WERI-Rb-1 (cell line): ENCODE data around the gene ASB3.
"Not testable (repeated sequence)": the region's sequence is repeated elsewhere in the genome, so short reads cannot be mapped to it uniquely, and the experiment has no call there.

ENCODE experiments used
- DNase-seq: peaks from one replicate; pipeline ENCODE4 v3.0.0-alpha.2; 2020
- H3K27ac ChIP-seq: fragments of 250-450 bp; sonication (Bioruptor Pico); 2 replicates; pipeline ENCODE4 v1.5.1; 2020; ENCODE audit warnings: mild to moderate bottlenecking, moderate library complexity
- H3K27me3 ChIP-seq: fragments of 250-450 bp; sonication (Bioruptor Pico); 2 replicates; pipeline ENCODE4 v1.5.1; 2021; ENCODE audit warnings: mild to moderate bottlenecking, low read depth, moderate library complexity; ENCODE audit not compliant: insufficient read depth, severe bottlenecking
- H3K36me3 ChIP-seq: fragments of 250-450 bp; sonication (Bioruptor Pico); 2 replicates; pipeline ENCODE4 v1.5.1; 2020; ENCODE audit warnings: mild to moderate bottlenecking, moderate library complexity
- H3K4me3 ChIP-seq: 2 replicates; pipeline ENCODE4 v1.5.1; 2011; ENCODE audit warnings: low read depth, mild to moderate bottlenecking, control low read depth, low read length
- H3K9me3 ChIP-seq: fragments of 250-450 bp; sonication (Bioruptor Pico); 2 replicates; pipeline ENCODE4 v1.5.1; 2021; ENCODE audit warnings: mild to moderate bottlenecking, moderate library complexity; ENCODE audit not compliant: severe bottlenecking
- TF ChIP-seq, protein P1 (sequence below): IDR thresholded peaks from 2 replicates; pipeline ENCODE4 v1.5.1; 2011; ENCODE audit warnings: low read depth, mild to moderate bottlenecking, control low read depth, inconsistent platforms, low read length

The ASB3 gene

DNA sequence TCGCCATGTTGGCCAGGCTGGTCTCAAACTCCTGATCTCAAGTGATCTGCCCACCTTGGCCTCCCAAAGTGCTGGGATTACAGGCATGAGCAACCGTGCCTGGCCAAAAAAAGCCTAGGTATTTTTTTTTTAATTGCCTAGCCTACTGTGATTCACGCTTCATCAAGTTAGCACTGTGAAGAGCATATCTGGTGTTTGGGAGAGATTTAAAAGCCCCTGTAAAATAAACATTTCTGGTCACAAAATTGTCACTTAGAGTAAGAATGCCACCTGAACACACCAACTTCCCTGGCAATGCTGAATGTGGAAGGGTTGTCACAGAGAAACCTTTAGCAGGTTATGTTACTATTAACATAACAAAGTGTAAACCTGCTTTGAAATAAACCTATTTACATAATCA is 58.8 kb downstream of the ASB3 start:
- Histone ChIP-seq H3K9me3 (no peaks in the 10 kb centered on the region), H3K27ac (no peak overlapping the region), H3K4me3 (no peak overlapping the region), H3K27me3 (no peaks in the 10 kb centered on the region), H3K36me3 (no peaks in the 10 kb centered on the region)
- DNase-seq: no peak
- TF ChIP-seq, protein P1, sequence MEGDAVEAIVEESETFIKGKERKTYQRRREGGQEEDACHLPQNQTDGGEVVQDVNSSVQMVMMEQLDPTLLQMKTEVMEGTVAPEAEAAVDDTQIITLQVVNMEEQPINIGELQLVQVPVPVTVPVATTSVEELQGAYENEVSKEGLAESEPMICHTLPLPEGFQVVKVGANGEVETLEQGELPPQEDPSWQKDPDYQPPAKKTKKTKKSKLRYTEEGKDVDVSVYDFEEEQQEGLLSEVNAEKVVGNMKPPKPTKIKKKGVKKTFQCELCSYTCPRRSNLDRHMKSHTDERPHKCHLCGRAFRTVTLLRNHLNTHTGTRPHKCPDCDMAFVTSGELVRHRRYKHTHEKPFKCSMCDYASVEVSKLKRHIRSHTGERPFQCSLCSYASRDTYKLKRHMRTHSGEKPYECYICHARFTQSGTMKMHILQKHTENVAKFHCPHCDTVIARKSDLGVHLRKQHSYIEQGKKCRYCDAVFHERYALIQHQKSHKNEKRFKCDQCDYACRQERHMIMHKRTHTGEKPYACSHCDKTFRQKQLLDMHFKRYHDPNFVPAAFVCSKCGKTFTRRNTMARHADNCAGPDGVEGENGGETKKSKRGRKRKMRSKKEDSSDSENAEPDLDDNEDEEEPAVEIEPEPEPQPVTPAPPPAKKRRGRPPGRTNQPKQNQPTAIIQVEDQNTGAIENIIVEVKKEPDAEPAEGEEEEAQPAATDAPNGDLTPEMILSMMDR: no peak

DNA sequence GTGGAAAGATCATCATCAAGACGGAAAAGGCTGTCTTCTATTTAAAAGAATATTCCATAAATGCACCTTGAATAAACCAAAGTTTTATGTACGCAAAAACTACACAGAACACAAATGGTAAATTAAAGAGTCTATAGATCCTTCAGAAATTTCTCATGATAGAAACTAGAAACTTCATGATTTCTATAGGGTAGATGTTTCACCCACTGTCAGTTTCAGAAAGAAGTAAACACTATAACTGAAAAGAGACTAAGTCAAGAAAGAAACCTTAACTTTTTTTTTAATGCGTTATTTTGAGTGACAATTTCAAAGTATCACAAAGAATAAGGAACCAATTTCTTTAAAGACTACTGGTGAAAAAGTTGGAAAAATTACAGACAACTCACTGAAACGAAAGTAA is 61.1 kb downstream of the ASB3 start:
- TF ChIP-seq, protein P1: no peak
- no peak for DNase-seq
- Histone ChIP-seq H3K4me3 (no peak overlapping the region), H3K9me3 (no peaks in the 10 kb centered on the region), H3K27me3 (no peaks in the 10 kb centered on the region), H3K27ac (no peak overlapping the region), H3K36me3 (no peaks in the 10 kb centered on the region)

DNA sequence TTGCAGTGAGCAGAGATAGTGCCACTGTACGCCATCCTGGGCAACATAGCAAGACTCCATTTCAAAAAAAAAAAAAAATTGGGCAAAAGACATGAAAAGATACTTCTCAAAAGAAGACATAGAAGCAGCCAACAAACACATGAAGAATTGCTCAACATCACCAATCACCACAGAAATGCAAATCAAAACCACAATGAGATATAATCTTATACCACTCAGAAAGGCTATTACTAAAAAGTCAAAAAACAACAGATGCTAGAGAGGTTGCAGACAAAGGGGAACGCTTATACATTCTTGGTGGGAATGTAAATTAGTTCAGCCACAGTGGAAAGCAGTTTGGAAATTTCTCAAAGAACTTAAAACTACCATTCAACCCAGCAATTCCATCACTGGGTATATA is 62.2 kb downstream of the ASB3 start:
- no peak for DNase-seq
- TF ChIP-seq, protein P1: no peak
- Histone ChIP-seq H3K9me3 (no peaks in the 10 kb centered on the region), H3K27ac (no peak overlapping the region), H3K4me3 (no peak overlapping the region), H3K27me3 (no peaks in the 10 kb centered on the region), H3K36me3 (no peaks in the 10 kb centered on the region)

DNA sequence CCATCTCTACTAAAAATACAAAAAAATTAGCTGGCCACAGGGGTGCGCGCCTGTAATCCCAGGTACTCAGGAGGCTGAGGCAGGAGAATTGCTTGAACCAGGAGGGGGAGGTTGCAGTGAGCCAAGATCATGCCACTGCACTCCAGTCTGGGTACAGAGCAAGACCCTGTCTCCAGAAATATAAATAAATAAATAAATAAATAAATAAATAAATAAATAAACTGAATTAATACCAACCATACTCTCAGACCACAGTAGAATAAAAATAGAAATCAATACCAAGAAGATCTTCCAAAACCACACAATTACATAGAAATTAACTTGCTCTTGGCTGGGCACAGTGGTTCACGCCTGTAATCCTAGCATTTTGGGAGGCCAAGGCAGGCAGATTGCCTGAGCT is 65.8 kb downstream of the ASB3 start:
- not testable (repeated sequence) for H3K27me3 ChIP-seq, H3K36me3 ChIP-seq, H3K4me3 ChIP-seq, H3K27ac ChIP-seq, DNase-seq, H3K9me3 ChIP-seq

DNA sequence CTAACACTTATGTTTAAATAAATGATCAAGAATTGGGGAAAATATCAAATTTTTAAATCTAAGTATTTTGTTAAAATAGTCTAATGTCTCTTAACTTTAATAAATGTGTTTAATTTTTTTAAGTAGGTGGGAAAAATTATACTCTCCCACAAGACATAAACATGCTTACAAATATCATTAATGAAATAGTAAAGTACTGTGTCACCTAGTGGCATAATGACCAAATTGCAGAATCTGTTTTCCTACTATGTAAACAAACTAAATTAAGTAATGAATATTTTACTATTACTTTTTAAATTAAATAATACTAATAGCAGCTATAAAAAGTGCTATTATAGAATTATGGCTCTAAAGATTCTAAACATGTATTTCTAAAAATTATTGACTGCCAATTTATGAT is 71.2 kb downstream of the ASB3 start:
- peaks cover 22% of the 10 kb centered on the region for H3K36me3 ChIP-seq
- TF ChIP-seq, protein P1: 0 out of 2 replicates have a peak, but pooled peaks have one; percentile 1
- H3K9me3 ChIP-seq: no peaks in the 10 kb centered on the region
- no peak overlapping the region for H3K4me3 ChIP-seq
- no peaks in the 10 kb centered on the region for H3K27me3 ChIP-seq
- no peak for DNase-seq
- H3K27ac ChIP-seq: no peak overlapping the region

DNA sequence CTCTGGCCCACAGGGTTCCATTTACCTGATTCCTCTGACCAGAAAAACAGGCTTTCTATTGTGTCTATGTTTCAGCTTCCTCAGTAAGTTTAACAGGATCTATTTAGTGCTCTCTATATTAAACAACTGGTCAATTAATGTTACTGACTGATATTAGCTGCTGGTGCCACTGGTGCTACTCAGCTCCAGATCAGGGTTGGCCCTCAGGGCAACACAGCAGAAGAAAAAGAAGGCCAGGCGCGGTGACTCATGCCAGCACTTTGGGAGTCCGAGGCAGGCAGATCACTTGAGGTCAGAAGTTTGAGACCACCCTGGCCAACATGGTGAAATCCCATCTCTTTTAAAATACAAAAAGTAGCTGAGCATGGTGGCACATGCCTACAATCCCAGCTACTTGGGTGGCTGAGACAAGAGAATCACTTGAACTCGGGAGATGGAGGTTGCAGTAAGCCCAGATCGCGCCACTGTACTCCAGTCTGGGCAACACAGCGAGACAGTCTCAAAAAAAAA is 75.4 kb downstream of the ASB3 start:
- Histone ChIP-seq H3K9me3 (peaks cover 10% of the 10 kb centered on the region), H3K36me3 (peaks cover 51% of the 10 kb centered on the region), H3K27me3 (no peaks in the 10 kb centered on the region), H3K4me3 (no peak overlapping the region), H3K27ac (no peak overlapping the region)
- TF ChIP-seq, protein P1: no peak
- no peak for DNase-seq
